Measurements from ENCODE around the gene CDC73. TPM values are rescaled to one million over a fixed set of nuclear protein-coding genes. Genes with fewer than 3 reads are reported as not detected.

The CDC73 gene
- total and polyA plus RNA-seq, 4 donors: 5.8 to 20.6 (median 12.6) TPM

DNA sequence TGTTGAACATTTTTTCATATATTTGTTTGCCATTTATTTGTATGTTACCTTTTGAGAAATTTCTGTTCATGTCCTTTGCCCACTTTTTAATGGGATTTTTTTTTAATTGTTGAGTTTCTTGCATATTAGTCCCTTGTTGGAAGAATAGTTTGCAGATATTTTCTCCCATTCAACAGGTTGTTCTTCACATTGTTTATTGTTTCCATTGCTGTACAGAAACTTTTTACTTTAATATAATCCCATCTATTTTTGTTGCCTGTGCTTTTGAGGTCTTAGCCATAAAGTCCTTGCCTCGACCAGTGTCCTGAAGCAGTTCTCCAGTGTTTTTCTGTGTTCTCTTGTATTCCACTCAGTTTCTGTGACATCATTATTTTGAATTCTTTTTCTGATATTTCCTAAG lies 118.8 kb downstream of the CDC73 start:
- Histone ChIP-seq H3K9me3 (ENCODE audit: control insufficient read depth in 4 of 4, low read length in 3 of 4) (no peaks in the 10 kb centered on the region), H3K9ac (ENCODE audit: low read depth in 1 of 2, low read length in 2 of 2) (no peak overlapping the region), H3K4me3 (ENCODE audit: low read depth in 1 of 3, low read length in 3 of 3) (no peak overlapping the region), H3K27ac (ENCODE audit: low read depth in 1 of 2, low read length in 2 of 2) (no peak overlapping the region), H3K27me3 (ENCODE audit: control insufficient read depth in 4 of 4, insufficient read depth in 4 of 4, low read length in 3 of 4) (no peaks in the 10 kb centered on the region), H3K4me1 (ENCODE audit: control insufficient read depth in 4 of 4, insufficient read depth in 4 of 4, low read length in 3 of 4) (no peaks in the 10 kb centered on the region), H3K36me3 (ENCODE audit: control insufficient read depth in 4 of 4, insufficient read depth in 3 of 4, low read depth in 1 of 4, low read length in 3 of 4) (peaks cover 0 to 15% (median 4%) of the 10 kb centered on the region in 4 donors)
- 98% methylated on average over 1 of the region's 1 CpG for WGBS
- TF ChIP-seq, protein P1, sequence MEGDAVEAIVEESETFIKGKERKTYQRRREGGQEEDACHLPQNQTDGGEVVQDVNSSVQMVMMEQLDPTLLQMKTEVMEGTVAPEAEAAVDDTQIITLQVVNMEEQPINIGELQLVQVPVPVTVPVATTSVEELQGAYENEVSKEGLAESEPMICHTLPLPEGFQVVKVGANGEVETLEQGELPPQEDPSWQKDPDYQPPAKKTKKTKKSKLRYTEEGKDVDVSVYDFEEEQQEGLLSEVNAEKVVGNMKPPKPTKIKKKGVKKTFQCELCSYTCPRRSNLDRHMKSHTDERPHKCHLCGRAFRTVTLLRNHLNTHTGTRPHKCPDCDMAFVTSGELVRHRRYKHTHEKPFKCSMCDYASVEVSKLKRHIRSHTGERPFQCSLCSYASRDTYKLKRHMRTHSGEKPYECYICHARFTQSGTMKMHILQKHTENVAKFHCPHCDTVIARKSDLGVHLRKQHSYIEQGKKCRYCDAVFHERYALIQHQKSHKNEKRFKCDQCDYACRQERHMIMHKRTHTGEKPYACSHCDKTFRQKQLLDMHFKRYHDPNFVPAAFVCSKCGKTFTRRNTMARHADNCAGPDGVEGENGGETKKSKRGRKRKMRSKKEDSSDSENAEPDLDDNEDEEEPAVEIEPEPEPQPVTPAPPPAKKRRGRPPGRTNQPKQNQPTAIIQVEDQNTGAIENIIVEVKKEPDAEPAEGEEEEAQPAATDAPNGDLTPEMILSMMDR (IDR thresholded peaks at IDR 0.05; ENCODE audit: low read depth, low read length, missing input control): no peak
- TF ChIP-seq, protein P2, sequence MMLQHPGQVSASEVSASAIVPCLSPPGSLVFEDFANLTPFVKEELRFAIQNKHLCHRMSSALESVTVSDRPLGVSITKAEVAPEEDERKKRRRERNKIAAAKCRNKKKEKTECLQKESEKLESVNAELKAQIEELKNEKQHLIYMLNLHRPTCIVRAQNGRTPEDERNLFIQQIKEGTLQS (IDR thresholded peaks at IDR 0.05): no peak
- TF ChIP-seq, protein P3, sequence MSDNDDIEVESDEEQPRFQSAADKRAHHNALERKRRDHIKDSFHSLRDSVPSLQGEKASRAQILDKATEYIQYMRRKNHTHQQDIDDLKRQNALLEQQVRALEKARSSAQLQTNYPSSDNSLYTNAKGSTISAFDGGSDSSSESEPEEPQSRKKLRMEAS (IDR thresholded peaks at IDR 0.05): no peak
- no peak for TF ChIP-seq TAF1 (conservative IDR thresholded peaks at IDR 0.05)
- DNase-seq (ENCODE audit: low spot score): no peak

DNA sequence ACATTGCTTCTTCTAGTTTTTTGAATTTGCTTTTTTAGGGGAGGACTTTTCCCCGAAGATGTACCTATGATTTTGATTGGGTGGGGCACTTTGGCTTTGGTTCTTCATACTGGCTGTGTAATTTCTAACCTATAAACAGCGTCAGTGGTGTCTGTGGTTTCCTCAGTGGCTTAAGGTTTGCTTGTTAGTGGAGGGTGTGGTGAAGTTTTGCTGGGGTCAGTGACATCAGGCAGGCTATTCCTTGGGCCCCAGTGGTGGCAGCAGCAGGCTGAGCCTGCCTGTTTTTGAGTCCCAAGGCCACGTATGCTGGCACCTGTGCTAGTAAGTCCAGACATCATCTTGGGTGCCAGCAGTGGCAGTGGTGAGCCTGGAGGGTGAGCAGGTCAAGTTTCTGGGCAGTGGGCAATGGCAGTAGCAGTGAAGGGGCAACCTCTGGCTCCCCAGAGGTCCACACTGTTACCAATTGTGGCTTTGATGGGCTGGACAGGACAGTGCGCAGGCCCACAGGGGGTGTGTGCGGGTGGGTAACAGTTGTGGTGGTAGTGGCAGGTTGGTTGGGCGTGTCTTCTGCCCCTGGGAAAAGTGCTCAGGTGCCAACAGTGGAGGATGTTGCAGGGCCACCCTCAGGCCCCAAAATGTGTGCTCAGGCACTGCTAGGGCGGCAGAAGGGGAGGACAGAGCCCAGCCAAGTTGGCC lies 119.4 kb downstream of the CDC73 start:
- DNase-seq (ENCODE audit: low spot score): no peak
- Histone ChIP-seq H3K4me3 (ENCODE audit: low read depth in 1 of 3, low read length in 3 of 3) (no peak overlapping the region), H3K27ac (ENCODE audit: low read depth in 1 of 2, low read length in 2 of 2) (no peak overlapping the region), H3K36me3 (ENCODE audit: control insufficient read depth in 4 of 4, insufficient read depth in 3 of 4, low read depth in 1 of 4, low read length in 3 of 4) (peaks cover 0 to 11% (median under 1%) of the 10 kb centered on the region in 4 donors), H3K9ac (ENCODE audit: low read depth in 1 of 2, low read length in 2 of 2) (no peak overlapping the region), H3K9me3 (ENCODE audit: control insufficient read depth in 4 of 4, low read length in 3 of 4) (no peaks in the 10 kb centered on the region), H3K4me1 (ENCODE audit: control insufficient read depth in 4 of 4, insufficient read depth in 4 of 4, low read length in 3 of 4) (no peaks in the 10 kb centered on the region), H3K27me3 (ENCODE audit: control insufficient read depth in 4 of 4, insufficient read depth in 4 of 4, low read length in 3 of 4) (no peaks in the 10 kb centered on the region)
- no peak for TF ChIP-seq FOXA2 (IDR thresholded peaks at IDR 0.05)
- TF ChIP-seq RAD21 (IDR thresholded peaks at IDR 0.05): no peak
- TF ChIP-seq HNF4A (conservative IDR thresholded peaks at IDR 0.05): no peak
- TF ChIP-seq HNF4G (IDR thresholded peaks at IDR 0.05): no peak
- no peak for TF ChIP-seq YY1 (IDR thresholded peaks at IDR 0.05)
- no peak for TF ChIP-seq SP1 (IDR thresholded peaks at IDR 0.05)
- TF ChIP-seq GABPA (IDR thresholded peaks at IDR 0.05 in 1 of 2, conservative IDR thresholded peaks at IDR 0.05 in 1 of 2): no peak
- no peak for TF ChIP-seq NR2F2 (IDR thresholded peaks at IDR 0.05)
- TF ChIP-seq, protein P4, sequence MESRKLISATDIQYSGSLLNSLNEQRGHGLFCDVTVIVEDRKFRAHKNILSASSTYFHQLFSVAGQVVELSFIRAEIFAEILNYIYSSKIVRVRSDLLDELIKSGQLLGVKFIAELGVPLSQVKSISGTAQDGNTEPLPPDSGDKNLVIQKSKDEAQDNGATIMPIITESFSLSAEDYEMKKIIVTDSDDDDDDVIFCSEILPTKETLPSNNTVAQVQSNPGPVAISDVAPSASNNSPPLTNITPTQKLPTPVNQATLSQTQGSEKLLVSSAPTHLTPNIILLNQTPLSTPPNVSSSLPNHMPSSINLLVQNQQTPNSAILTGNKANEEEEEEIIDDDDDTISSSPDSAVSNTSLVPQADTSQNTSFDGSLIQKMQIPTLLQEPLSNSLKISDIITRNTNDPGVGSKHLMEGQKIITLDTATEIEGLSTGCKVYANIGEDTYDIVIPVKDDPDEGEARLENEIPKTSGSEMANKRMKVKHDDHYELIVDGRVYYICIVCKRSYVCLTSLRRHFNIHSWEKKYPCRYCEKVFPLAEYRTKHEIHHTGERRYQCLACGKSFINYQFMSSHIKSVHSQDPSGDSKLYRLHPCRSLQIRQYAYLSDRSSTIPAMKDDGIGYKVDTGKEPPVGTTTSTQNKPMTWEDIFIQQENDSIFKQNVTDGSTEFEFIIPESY (IDR thresholded peaks at IDR 0.05): no peak
- TF ChIP-seq RXRA (IDR thresholded peaks at IDR 0.05): no peak
- no peak for TF ChIP-seq EGR1 (IDR thresholded peaks at IDR 0.05; ENCODE audit: low read depth in 2 of 2)
- 94% methylated on average over 7 of the region's 7 CpGs for WGBS
